HepG2 (cell line): Measurements from ENCODE around the gene CALCB. TPM values are rescaled to one million over a fixed set of nuclear protein-coding genes. Genes with fewer than 3 reads are reported as not detected.
A peak's percentile ranks its signal among the peaks of the same experiment; 100 is the strongest.

ENCODE experiments used
- ATAC-seq: fragments of 200-7000 bp; cut with Tn5 transposase; 3 replicates; pipeline ENCODE4 v1.9.1; 2020; ENCODE audit warnings: mild to moderate bottlenecking, moderate library complexity
- BruUV-seq: library from RNA; stranded (reverse); fragments of 400-500 nt; replicated peaks from 2 replicates; lab custom pipeline; 2021; lab: Mats Ljungman, UMichigan
- CTCF ChIA-PET: fragments of 300-600 bp; formaldehyde crosslinking; extraction: SDS; loops from one replicate; lab custom pipeline; 2021; ENCODE audit warnings: low total read pairs, inconsistent platforms, low intra/inter-chr PET ratio; lab: Yijun Ruan, JAX
- POLR2A ChIA-PET: fragments of 350-600 bp; sonication (Branson Sonifier 250); formaldehyde crosslinking; loops from one replicate; lab custom pipeline; 2020; ENCODE audit warnings: antibody characterized with exemption, inconsistent platforms; lab: Yijun Ruan, JAX
- DNase-seq: peaks from one replicate; pipeline ENCODE4 v3.0.0-alpha.2; 2015; ENCODE audit warnings: low spot score
- FAIRE-seq: peaks from 3 replicates; lab custom pipeline; 2011; peaks lifted over from hg19 to GRCh38; lab: Jason Lieb, UNC
- H2AFZ ChIP-seq: one replicate; pipeline ENCODE4 v1.6.1; 2011; ENCODE audit warnings: low read length, inconsistent platforms
- H3K27ac ChIP-seq: fragments of 300-600 bp; 3 replicates; pipeline ENCODE4 v1.8.0; 2011; ENCODE audit warnings: mixed run types, mild to moderate bottlenecking, mixed read lengths, low read length, inconsistent platforms; ENCODE audit not compliant: insufficient read depth; ENCODE audit errors: extremely low read length
- H3K27me3 ChIP-seq, 2 experiments: fragments of 200-600 bp in 1 of 2; 2 replicates in 1 of 2; 3 replicates in 1 of 2; pipeline versions ENCODE4 v1.6.0 to v1.8.0; 2011; ENCODE audit warnings: low read length in 2 of 2, mild to moderate bottlenecking in 2 of 2, moderate library complexity in 2 of 2, inconsistent platforms in 1 of 2; ENCODE audit not compliant: insufficient read depth in 2 of 2, control insufficient read depth in 1 of 2
- H3K36me3 ChIP-seq, 2 experiments: fragments of 200-600 bp in 1 of 2; replicated peaks in 1 of 2; 2 replicates in 1 of 2; 3 replicates in 1 of 2; pipeline versions ENCODE4 v1.5.1 to v1.8.0; 2011; ENCODE audit warnings: low read length in 2 of 2, inconsistent platforms in 1 of 2; ENCODE audit not compliant: insufficient read depth in 2 of 2, control insufficient read depth in 1 of 2
- H3K4me1 ChIP-seq: 2 replicates; pipeline ENCODE4 v1.5.1; 2012; ENCODE audit warnings: low read length, inconsistent platforms; ENCODE audit not compliant: insufficient read depth
- H3K4me2 ChIP-seq: 2 replicates; pipeline ENCODE4 v1.6.0; 2011; ENCODE audit warnings: low read depth, low read length, inconsistent platforms
- H3K4me3 ChIP-seq, 3 experiments: fragments of 200-600 bp in 1 of 3; sonication (generic), shearing (Covaris generic) in 1 of 3; replicated peaks in 1 of 3; 2 replicates each; pipeline ENCODE4 v1.5.1; 2011 to 2016; ENCODE audit warnings: low read length in 3 of 3, inconsistent platforms in 2 of 3, low read depth in 2 of 3, mild to moderate bottlenecking in 2 of 3, control low read depth in 1 of 3, mixed read lengths in 1 of 3; ENCODE audit not compliant: insufficient read depth in 1 of 3
- H3K79me2 ChIP-seq: one replicate; pipeline ENCODE4 v1.6.1; 2011; ENCODE audit warnings: low read length, inconsistent platforms; ENCODE audit not compliant: insufficient read depth
- H3K9ac ChIP-seq: 2 replicates; pipeline ENCODE4 v1.6.0; 2011; ENCODE audit warnings: mild to moderate bottlenecking, low read depth, low read length, inconsistent platforms; ENCODE audit not compliant: insufficient read depth
- H3K9me3 ChIP-seq: 2 replicates; pipeline ENCODE4 v1.5.1; 2012; ENCODE audit warnings: mild to moderate bottlenecking, low read length
- H4K20me1 ChIP-seq: 2 replicates; pipeline ENCODE4 v1.6.0; 2011; ENCODE audit warnings: inconsistent platforms, mild to moderate bottlenecking, low read length, moderate library complexity; ENCODE audit not compliant: insufficient read depth
- CTCF ChIP-seq: sonication (generic); formaldehyde crosslinking; IDR thresholded peaks from 2 replicates; pipeline ENCODE4 v1.5.0; 2020; ENCODE audit warnings: mild to moderate bottlenecking, missing genetic modification reagents, moderate library complexity
- FOXJ3 ChIP-seq: sonication (generic); formaldehyde crosslinking; IDR thresholded peaks from 2 replicates; pipeline ENCODE4 v1.4.0; 2020; ENCODE audit warnings: missing genetic modification reagents, mild to moderate bottlenecking, borderline replicate concordance
- HNRNPK ChIP-seq: fragments of 200-400 bp; formaldehyde crosslinking; IDR thresholded peaks from 2 replicates; pipeline ENCODE4 v1.6.1; 2018; ENCODE audit warnings: low read length, low read depth, moderate library complexity, mild to moderate bottlenecking; ENCODE audit not compliant: poor library complexity, severe bottlenecking
- PCBP2 ChIP-seq: fragments of 200-400 bp; formaldehyde crosslinking; optimal IDR thresholded peaks from 2 replicates; pipeline ENCODE3; 2018; ENCODE audit warnings: low read length, low read depth; ENCODE audit not compliant: poor library complexity, severe bottlenecking
- RNF2 ChIP-seq: fragments of 450-650 bp; conservative IDR thresholded peaks from 2 replicates; pipeline ENCODE4 v1.6.1; 2016; ENCODE audit warnings: low read depth
- STAG1 ChIP-seq: sonication (generic); formaldehyde crosslinking; IDR thresholded peaks from 2 replicates; pipeline ENCODE4 v1.4.0; 2020; ENCODE audit warnings: missing genetic modification reagents
- ZNF30 ChIP-seq: sonication (generic); formaldehyde crosslinking; IDR thresholded peaks from 2 replicates; pipeline ENCODE4 v1.5.0; 2020; ENCODE audit warnings: mild to moderate bottlenecking, missing genetic modification reagents
- ZNF713 ChIP-seq: sonication (generic); formaldehyde crosslinking; IDR thresholded peaks from 2 replicates; pipeline ENCODE4 v1.4.0; 2020; ENCODE audit warnings: mild to moderate bottlenecking, missing genetic modification reagents
- ZNF720 ChIP-seq: sonication (generic); formaldehyde crosslinking; IDR thresholded peaks from 2 replicates; pipeline ENCODE4 v1.4.0; 2020; ENCODE audit warnings: missing genetic modification reagents
- ZNF761 ChIP-seq: sonication (generic); formaldehyde crosslinking; conservative IDR thresholded peaks from 2 replicates; pipeline ENCODE4 v1.4.0; 2020; ENCODE audit warnings: mild to moderate bottlenecking, missing genetic modification reagents
- WGBS: methylation state at CpG from one replicate; pipeline ENCODE4 v1.1.6; 2017; ENCODE audit warnings: low lambda C conversion rate; 5-methylcytosine and 5-hydroxymethylcytosine counted together
- in situ Hi-C: cut with HindIII; loops from 2 replicates; pipeline ENCODE4 v1.10.0; 2017; ENCODE audit warnings: low pct_unique_long_range_greater_than_20kb; ENCODE audit not compliant: extremely low pct_ligation_motif_present
- intact Hi-C: fragments of 100-400 bp; cut with micrococcal nuclease; formaldehyde crosslinking; loops from one replicate; pipeline ENCODE4 v1.10.0; 2022; ENCODE audit not compliant: unreplicated experiment
- polyA plus RNA-seq, 8 experiments: library from polyadenylated mRNA; depleted of rRNA in 3 of 8; stranded (reverse) in 7 of 8; unstranded in 1 of 8; fragments of >200 nt; fragmentation: Illumina TruSeq in 4 of 8; extraction: Trizol in 4 of 8; gene quantifications; 2 replicates each; pipeline versions ENCODE4 v1.2.1 to v1.2.3, GENCODE V29; 2011 to 2016; ENCODE audit warnings: low read depth in 4 of 8, missing spikeins in 1 of 8, mixed read lengths in 1 of 8; ENCODE audit not compliant: insufficient read depth in 1 of 8
- total RNA-seq, 5 experiments: library from RNA; depleted of rRNA; stranded (reverse); fragments of >200 nt; fragmentation: Illumina TruSeq; extraction: Trizol; gene quantifications; 2 replicates each; pipeline ENCODE4 v1.2.3, GENCODE V29; 2016; ENCODE audit warnings: low read depth in 1 of 5

CALCB gene
- total and polyA plus RNA-seq, 2 of the 13 experiments (the other 11 are each of a cell fraction or from before 2014, with no cell fraction given), result not detected

- ChIA-PET POLR2A (no interaction called here), CTCF (no interaction called here)
- Histone ChIP-seq H3K9ac (no peak overlapping the region), H3K36me3 (no peaks in the 10 kb centered on the region), H4K20me1 (no peaks in the 10 kb centered on the region), H3K27ac (no peak overlapping the region), H3K4me3 (no peak overlapping the region), H3K27me3 (no peaks in the 10 kb centered on the region), H2AFZ (no peak overlapping the region), H3K4me2 (no peak overlapping the region), H3K9me3 (no peaks in the 10 kb centered on the region), H3K79me2 (no peaks in the 10 kb centered on the region), H3K4me1 (no peaks in the 10 kb centered on the region)
- in situ Hi-C loops, result no loop called here
- FAIRE-seq (no peak), DNase-seq (no peak), ATAC-seq (no peak)
- WGBS, result 22% methylated on average over 2 of the region's 2 CpGs
- intact Hi-C loops, result no loop called here
- TF ChIP-seq CTCF (CRISPR knock-in tag) (0 out of 2 replicates have a peak, but pooled peaks have one; percentile 19), HNRNPK (no peak), ZNF713 (no peak), RNF2 (no peak), STAG1 (CRISPR knock-in tag) (peak; percentile 37), PCBP2 (no peak), ZNF761 (CRISPR knock-in tag) (no peak), FOXJ3 (no peak), ZNF30 (CRISPR knock-in tag) (no peak), ZNF720 (CRISPR knock-in tag) (no peak)
- BruUV-seq, result no TSS peak
Observed at GRCh38 chr11:15038963-15039362, 34.4 kb upstream of the CALCB start.
